ENCODE results near the gene FBLN2. TPM values are rescaled to one million over a fixed set of nuclear protein-coding genes. Genes with fewer than 3 reads are reported as not detected.

The FBLN2 gene
- total RNA-seq, 1 experiment from 2014 or later: 0.39 TPM

GRCh38 chr3:13663781-13664535, 115.0 kb downstream of the FBLN2 start (continued):
- TF ChIP-seq SRF (IDR thresholded peaks at IDR 0.05; ENCODE audit: low read depth) (no peak), EGR1 (IDR thresholded peaks at IDR 0.05; ENCODE audit: low read depth) (no peak)
- TF ChIP-seq, protein P1, sequence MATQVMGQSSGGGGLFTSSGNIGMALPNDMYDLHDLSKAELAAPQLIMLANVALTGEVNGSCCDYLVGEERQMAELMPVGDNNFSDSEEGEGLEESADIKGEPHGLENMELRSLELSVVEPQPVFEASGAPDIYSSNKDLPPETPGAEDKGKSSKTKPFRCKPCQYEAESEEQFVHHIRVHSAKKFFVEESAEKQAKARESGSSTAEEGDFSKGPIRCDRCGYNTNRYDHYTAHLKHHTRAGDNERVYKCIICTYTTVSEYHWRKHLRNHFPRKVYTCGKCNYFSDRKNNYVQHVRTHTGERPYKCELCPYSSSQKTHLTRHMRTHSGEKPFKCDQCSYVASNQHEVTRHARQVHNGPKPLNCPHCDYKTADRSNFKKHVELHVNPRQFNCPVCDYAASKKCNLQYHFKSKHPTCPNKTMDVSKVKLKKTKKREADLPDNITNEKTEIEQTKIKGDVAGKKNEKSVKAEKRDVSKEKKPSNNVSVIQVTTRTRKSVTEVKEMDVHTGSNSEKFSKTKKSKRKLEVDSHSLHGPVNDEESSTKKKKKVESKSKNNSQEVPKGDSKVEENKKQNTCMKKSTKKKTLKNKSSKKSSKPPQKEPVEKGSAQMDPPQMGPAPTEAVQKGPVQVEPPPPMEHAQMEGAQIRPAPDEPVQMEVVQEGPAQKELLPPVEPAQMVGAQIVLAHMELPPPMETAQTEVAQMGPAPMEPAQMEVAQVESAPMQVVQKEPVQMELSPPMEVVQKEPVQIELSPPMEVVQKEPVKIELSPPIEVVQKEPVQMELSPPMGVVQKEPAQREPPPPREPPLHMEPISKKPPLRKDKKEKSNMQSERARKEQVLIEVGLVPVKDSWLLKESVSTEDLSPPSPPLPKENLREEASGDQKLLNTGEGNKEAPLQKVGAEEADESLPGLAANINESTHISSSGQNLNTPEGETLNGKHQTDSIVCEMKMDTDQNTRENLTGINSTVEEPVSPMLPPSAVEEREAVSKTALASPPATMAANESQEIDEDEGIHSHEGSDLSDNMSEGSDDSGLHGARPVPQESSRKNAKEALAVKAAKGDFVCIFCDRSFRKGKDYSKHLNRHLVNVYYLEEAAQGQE (IDR thresholded peaks at IDR 0.05; ENCODE audit: low read depth): no peak

- Histone ChIP-seq H3K36me3 (ENCODE audit: control insufficient read depth in 1 of 2, insufficient read depth in 2 of 2, low read length in 2 of 2) (no peaks in the 10 kb centered on the region), H3K9ac (ENCODE audit: low read length) (no peak overlapping the region), H3K79me2 (ENCODE audit: insufficient read depth, low read length) (no peaks in the 10 kb centered on the region), H3K4me3 (replicated peaks in 1 of 2; ENCODE audit: low read depth in 1 of 2, low read length in 2 of 2) (no peak overlapping the region), H3K4me2 (ENCODE audit: low read length) (no peak overlapping the region), H3K9me3 (ENCODE audit: control insufficient read depth in 1 of 2, insufficient read depth in 1 of 2, low read depth in 1 of 2, low read length in 2 of 2) (no peaks in the 10 kb centered on the region), H3K27me3 (ENCODE audit: insufficient read depth, low read length) (peaks cover under 1% of the 10 kb centered on the region; the same call in 1 of the 2 replicates), H3K27ac (ENCODE audit: low read depth, low read length) (no peak overlapping the region), H4K20me1 (ENCODE audit: insufficient read depth) (no peaks in the 10 kb centered on the region), H3K4me1 (ENCODE audit: control insufficient read depth in 1 of 2, insufficient read depth in 2 of 2, low read length in 2 of 2) (no peaks in the 10 kb centered on the region), H3K9me2 (ENCODE audit: insufficient read depth) (no peaks in the 10 kb centered on the region), H2AFZ (ENCODE audit: low read depth, low read length, poor library complexity, severe bottlenecking) (no peak overlapping the region)
- RAD21 ChIA-PET (ENCODE audit: low non-redundant PET in 1 of 2, low total read pairs in 2 of 2, uncharacterized antibody in 2 of 2, unreplicated experiment in 2 of 2): no interaction called here
- no peak for DNase-seq (ENCODE audit: low read depth, low spot score)
- POLR2A ChIA-PET: no interaction called here
- no TSS peak for BruUV-seq (replicated peaks)
- TF ChIP-seq EGR1 (IDR thresholded peaks at IDR 0.05; ENCODE audit: low read depth) (no peak), CEBPB (IDR thresholded peaks at IDR 0.05; ENCODE audit: low read depth) (no peak), SIN3A (IDR thresholded peaks at IDR 0.05; ENCODE audit: low read depth) (no peak), EZH2phosphoT487 (IDR thresholded peaks at IDR 0.05; ENCODE audit: borderline replicate concordance) (no peak), CTCF (IDR thresholded peaks at IDR 0.05 in 2 of 3, conservative IDR thresholded peaks at IDR 0.05 in 1 of 3; ENCODE audit: borderline replicate concordance in 1 of 3, insufficient read depth in 1 of 3, low read depth in 2 of 3, low read length in 2 of 3) (no peak), ZBTB33 (IDR thresholded peaks at IDR 0.05; ENCODE audit: extremely low read depth, insufficient replicate concordance, low read length) (no peak), JUND (IDR thresholded peaks at IDR 0.05) (no peak), FOSL1 (IDR thresholded peaks at IDR 0.05; ENCODE audit: low read depth) (no peak), POLR2AphosphoS5 (IDR thresholded peaks at IDR 0.05; ENCODE audit: low read depth, low read length) (no peak), ZFX (IDR thresholded peaks at IDR 0.05) (no peak)
- ATAC-seq: no peak
- CTCF ChIA-PET: no interaction called here
- intact Hi-C loops (cut with micrococcal nuclease): no loop called here
Measured at GRCh38 chr3:13665582-13666226, 116.8 kb downstream of the FBLN2 start.

Measured in HCT116 (cell line).